GM23338 (cell line): ENCODE results near the gene GIPC2. TPM values are rescaled to one million over a fixed set of nuclear protein-coding genes. Genes with fewer than 3 reads are reported as not detected.

Experiments
- ATAC-seq: fragments of 200-7000 bp; cut with Tn5 transposase; 3 replicates; pipeline ENCODE4 v1.9.1; 2020
- DNase-seq: peaks from one replicate; pipeline ENCODE4 v3.0.0-alpha.2; 2015; ENCODE audit warnings: low spot score
- H2AFZ ChIP-seq: fragments of 200-600 bp; sonication (generic); 2 replicates; pipeline ENCODE4 v1.8.0; 2016; ENCODE audit warnings: antibody characterized with exemption, mild to moderate bottlenecking, moderate library complexity
- H3F3A ChIP-seq: fragments of 200-600 bp; sonication (generic); replicated peaks from 2 replicates; pipeline ENCODE4 v1.8.0; 2017; ENCODE audit warnings: antibody characterized with exemption, mixed run types, low read depth
- H3K27ac ChIP-seq: fragments of 200-600 bp; sonication (generic); 2 replicates; pipeline ENCODE4 v1.6.1; 2016; ENCODE audit warnings: low read depth
- H3K27me3 ChIP-seq: fragments of 200-600 bp; sonication (generic); 2 replicates; pipeline ENCODE4 v1.8.0; 2016; ENCODE audit warnings: mild to moderate bottlenecking, mixed run types, moderate library complexity; ENCODE audit not compliant: insufficient read depth
- H3K36me3 ChIP-seq: fragments of 200-600 bp; sonication (generic); 2 replicates; pipeline ENCODE4 v1.8.0; 2016; ENCODE audit warnings: mild to moderate bottlenecking; ENCODE audit not compliant: insufficient read depth
- H3K4me1 ChIP-seq: fragments of 200-600 bp; sonication (generic); 2 replicates; pipeline ENCODE4 v1.8.0; 2016; ENCODE audit warnings: mild to moderate bottlenecking, moderate library complexity; ENCODE audit not compliant: insufficient read depth
- H3K4me2 ChIP-seq: fragments of 200-600 bp; sonication (generic); 2 replicates; pipeline ENCODE4 v1.7.1; 2017; ENCODE audit warnings: mixed run types
- H3K4me3 ChIP-seq: fragments of 200-600 bp; sonication (generic); 2 replicates; pipeline ENCODE4 v1.6.1; 2016; ENCODE audit warnings: mixed run types
- H3K79me2 ChIP-seq: fragments of 200-600 bp; sonication (generic); replicated peaks from 2 replicates; pipeline ENCODE4 v1.8.0; 2017; ENCODE audit warnings: mild to moderate bottlenecking; ENCODE audit not compliant: insufficient read depth
- H3K9me2 ChIP-seq: fragments of 200-600 bp; sonication (generic); 2 replicates; pipeline ENCODE4 v1.8.0; 2017; ENCODE audit not compliant: insufficient read depth
- H4K20me1 ChIP-seq: fragments of 200-600 bp; sonication (generic); replicated peaks from 2 replicates; pipeline ENCODE4 v1.8.0; 2017; ENCODE audit warnings: mild to moderate bottlenecking; ENCODE audit not compliant: insufficient read depth
- H3K27ac Mint-ChIP-seq: 2 replicates; pipeline ENCODE4 v1.8.0; 2020; ENCODE audit warnings: inconsistent platforms, mild to moderate bottlenecking, moderate library complexity, mixed read lengths
- H3K27me3 Mint-ChIP-seq: 3 replicates; pipeline ENCODE4 v1.8.0; 2022; ENCODE audit warnings: low read depth, mild to moderate bottlenecking, moderate library complexity, mixed read lengths, inconsistent platforms; ENCODE audit not compliant: insufficient read depth, poor library complexity
- H3K36me3 Mint-ChIP-seq: 3 replicates; pipeline ENCODE4 v1.8.0; 2021; ENCODE audit warnings: low read depth, mild to moderate bottlenecking, inconsistent platforms, moderate library complexity, mixed read lengths
- H3K4me1 Mint-ChIP-seq: 3 replicates; pipeline ENCODE4 v1.8.0; 2020; ENCODE audit warnings: mild to moderate bottlenecking, inconsistent platforms, mixed read lengths
- H3K4me3 Mint-ChIP-seq: 3 replicates; pipeline ENCODE4 v1.8.0; 2021; ENCODE audit warnings: moderate library complexity, mild to moderate bottlenecking, inconsistent platforms, mixed read lengths
- H3K9me3 Mint-ChIP-seq: 3 replicates; pipeline ENCODE4 v1.8.0; 2020; ENCODE audit warnings: moderate library complexity, mild to moderate bottlenecking, inconsistent platforms, mixed read lengths
- CREB1 ChIP-seq: fragments of 250-450 bp; sonication (Bioruptor Pico); IDR thresholded peaks from 2 replicates; pipeline ENCODE4 v1.5.0; 2020; ENCODE audit warnings: low read depth, mild to moderate bottlenecking, moderate library complexity
- CTCF ChIP-seq, 2 experiments: fragments of 200-600 bp in 1 of 2; sonication (generic) in 1 of 2; conservative IDR thresholded peaks; 2 replicates each; pipeline versions ENCODE4 v1.5.1 to v1.6.1; 2016 to 2017; ENCODE audit warnings: antibody characterized with exemption in 2 of 2, low read depth in 2 of 2, mild to moderate bottlenecking in 2 of 2, moderate library complexity in 1 of 2
- ETS1 ChIP-seq: IDR thresholded peaks from 2 replicates; pipeline ENCODE4 v1.6.1; 2016; ENCODE audit warnings: antibody characterized with exemption
- EZH2 ChIP-seq: fragments of 200-600 bp; sonication (generic); IDR thresholded peaks from one replicate; pipeline ENCODE4 v1.8.0; 2017; ENCODE audit warnings: antibody characterized with exemption, mild to moderate bottlenecking, low read depth; ENCODE audit not compliant: unreplicated experiment
- EZH2phosphoT487 ChIP-seq: fragments of 200-600 bp; sonication (generic); IDR thresholded peaks from one replicate; pipeline ENCODE4 v1.8.1; 2018; ENCODE audit warnings: antibody characterized with exemption; ENCODE audit not compliant: unreplicated experiment
- NANOG ChIP-seq: IDR thresholded peaks from 2 replicates; pipeline ENCODE4 v1.6.1; 2016; ENCODE audit warnings: antibody characterized with exemption, borderline replicate concordance
- POLR2AphosphoS5 ChIP-seq: IDR thresholded peaks from 2 replicates; pipeline ENCODE4 v1.6.1; 2016; ENCODE audit warnings: antibody characterized with exemption, low read depth
- REST ChIP-seq: IDR thresholded peaks from one replicate; pipeline ENCODE4 v1.6.1; 2018; ENCODE audit warnings: antibody characterized with exemption; ENCODE audit not compliant: unreplicated experiment
- STAT1 ChIP-seq: IDR thresholded peaks from one replicate; pipeline ENCODE4 v1.6.1; 2016; ENCODE audit warnings: antibody characterized with exemption; ENCODE audit not compliant: unreplicated experiment
- ZNF114 ChIP-seq: fragments of 250-450 bp; sonication (Bioruptor Pico); IDR thresholded peaks from 2 replicates; pipeline ENCODE4 v1.5.0; 2020; ENCODE audit warnings: mild to moderate bottlenecking, moderate library complexity
- ZNF462 ChIP-seq: fragments of 250-450 bp; sonication (Bioruptor Pico); IDR thresholded peaks from 2 replicates; pipeline ENCODE4 v1.5.0; 2020; ENCODE audit warnings: mild to moderate bottlenecking, moderate library complexity
- polyA plus RNA-seq: library from polyadenylated mRNA; unstranded; fragments of >200 nt; fragmentation: Nextera tagmentation; extraction: Ambion mirVana; gene quantifications from 2 replicates; pipeline ENCODE4 v1.2.1, GENCODE V29; 2016
- total RNA-seq: library from RNA; depleted of rRNA; stranded (reverse); fragments of >200 nt; shearing (Covaris generic); gene quantifications from 2 replicates; pipeline ENCODE4 v1.2.3, GENCODE V29; 2014

Gene GIPC2
- total and polyA plus RNA-seq, 2 experiments from 2014 or later, result 1.2 to 1.5 TPM

GRCh38 chr1:78048446-78048845 is 2.7 kb downstream of the GIPC2 start:
- no peaks in the 10 kb centered on the region for H4K20me1 ChIP-seq
- H3F3A ChIP-seq, result 0 out of 2 replicates have a peak, but pooled peaks cover 4% of the 10 kb centered on the region
- H3K27me3 ChIP-seq, result peaks cover 42% of the 10 kb centered on the region
- Mint-ChIP-seq H3K36me3 (no peaks in the 10 kb centered on the region), H3K4me1 (peaks cover 25% of the 10 kb centered on the region), H3K27me3 (peaks cover 25% of the 10 kb centered on the region), H3K4me3 (no peak overlapping the region), H3K27ac (no peak overlapping the region), H3K9me3 (no peaks in the 10 kb centered on the region)
- H3K9me2 ChIP-seq, result no peaks in the 10 kb centered on the region
- DNase-seq (no peak), ATAC-seq (no peak)
- H3K4me3 ChIP-seq, result no peak overlapping the region
- no peak overlapping the region for H3K27ac ChIP-seq
- no peak overlapping the region for H2AFZ ChIP-seq
- H3K4me1 ChIP-seq, result peaks cover 25% of the 10 kb centered on the region
- no peaks in the 10 kb centered on the region for H3K36me3 ChIP-seq
- TF ChIP-seq STAT1 (no peak), REST (no peak), ZNF114 (no peak), EZH2 (no peak), ZNF462 (CRISPR knock-in tag) (no peak), EZH2phosphoT487 (no peak), CTCF (conservative IDR thresholded peaks at IDR 0.05; ENCODE audit: low read depth in 2 of 2) (no peak), CREB1 (CRISPR knock-in tag) (no peak), NANOG (no peak), ETS1 (no peak), POLR2AphosphoS5 (no peak)
- no peaks in the 10 kb centered on the region for H3K79me2 ChIP-seq
- H3K4me2 ChIP-seq, result no peak overlapping the region
